Coronary artery (tissue), 2 donors: ENCODE data around the gene LHPP.

Experiments
- DNase-seq: peaks from one replicate; pipeline ENCODE4 v3.0.0-alpha.2; 2017; ENCODE audit warnings: low spot score
- H3K27ac ChIP-seq, 2 donors: fragments of 200-600 bp; sonication (generic); one replicate each; pipeline ENCODE4 v1.5.1; 2016 to 2019
- H3K4me3 ChIP-seq: fragments of 200-600 bp; sonication (generic); 2 replicates; pipeline ENCODE4 v1.5.1; 2016; ENCODE audit warnings: mild to moderate bottlenecking, moderate library complexity
- TF ChIP-seq, protein P1 (sequence below): fragments of 200-600 bp; sonication (generic); IDR thresholded peaks from one replicate; pipeline ENCODE4 v1.5.1; 2019; ENCODE audit warnings: antibody characterized with exemption

Gene LHPP

DNA sequence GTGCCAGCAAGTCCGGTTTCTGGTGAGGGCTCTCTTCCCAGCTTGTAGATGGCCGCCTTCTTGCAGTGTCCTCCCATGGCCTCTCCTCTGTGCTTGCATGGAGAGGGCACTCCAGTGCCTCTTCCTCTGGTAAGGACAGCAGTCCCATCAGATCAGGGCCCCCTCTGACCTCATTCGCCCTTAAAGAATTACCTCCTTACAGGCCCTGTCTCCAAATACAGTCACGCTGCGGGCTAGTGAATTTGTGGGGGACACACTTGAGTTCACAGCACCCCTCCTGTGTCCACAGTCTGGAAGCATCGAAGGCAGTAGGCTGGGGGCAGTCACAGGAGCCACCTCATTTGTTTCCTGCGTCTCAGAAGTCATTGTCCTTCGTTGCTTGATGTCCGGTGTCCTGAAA is 54.6 kb downstream of the LHPP start:
- H3K27ac ChIP-seq: no peak overlapping the region
- no peak for DNase-seq
- TF ChIP-seq, protein P1, sequence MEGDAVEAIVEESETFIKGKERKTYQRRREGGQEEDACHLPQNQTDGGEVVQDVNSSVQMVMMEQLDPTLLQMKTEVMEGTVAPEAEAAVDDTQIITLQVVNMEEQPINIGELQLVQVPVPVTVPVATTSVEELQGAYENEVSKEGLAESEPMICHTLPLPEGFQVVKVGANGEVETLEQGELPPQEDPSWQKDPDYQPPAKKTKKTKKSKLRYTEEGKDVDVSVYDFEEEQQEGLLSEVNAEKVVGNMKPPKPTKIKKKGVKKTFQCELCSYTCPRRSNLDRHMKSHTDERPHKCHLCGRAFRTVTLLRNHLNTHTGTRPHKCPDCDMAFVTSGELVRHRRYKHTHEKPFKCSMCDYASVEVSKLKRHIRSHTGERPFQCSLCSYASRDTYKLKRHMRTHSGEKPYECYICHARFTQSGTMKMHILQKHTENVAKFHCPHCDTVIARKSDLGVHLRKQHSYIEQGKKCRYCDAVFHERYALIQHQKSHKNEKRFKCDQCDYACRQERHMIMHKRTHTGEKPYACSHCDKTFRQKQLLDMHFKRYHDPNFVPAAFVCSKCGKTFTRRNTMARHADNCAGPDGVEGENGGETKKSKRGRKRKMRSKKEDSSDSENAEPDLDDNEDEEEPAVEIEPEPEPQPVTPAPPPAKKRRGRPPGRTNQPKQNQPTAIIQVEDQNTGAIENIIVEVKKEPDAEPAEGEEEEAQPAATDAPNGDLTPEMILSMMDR: no peak

DNA sequence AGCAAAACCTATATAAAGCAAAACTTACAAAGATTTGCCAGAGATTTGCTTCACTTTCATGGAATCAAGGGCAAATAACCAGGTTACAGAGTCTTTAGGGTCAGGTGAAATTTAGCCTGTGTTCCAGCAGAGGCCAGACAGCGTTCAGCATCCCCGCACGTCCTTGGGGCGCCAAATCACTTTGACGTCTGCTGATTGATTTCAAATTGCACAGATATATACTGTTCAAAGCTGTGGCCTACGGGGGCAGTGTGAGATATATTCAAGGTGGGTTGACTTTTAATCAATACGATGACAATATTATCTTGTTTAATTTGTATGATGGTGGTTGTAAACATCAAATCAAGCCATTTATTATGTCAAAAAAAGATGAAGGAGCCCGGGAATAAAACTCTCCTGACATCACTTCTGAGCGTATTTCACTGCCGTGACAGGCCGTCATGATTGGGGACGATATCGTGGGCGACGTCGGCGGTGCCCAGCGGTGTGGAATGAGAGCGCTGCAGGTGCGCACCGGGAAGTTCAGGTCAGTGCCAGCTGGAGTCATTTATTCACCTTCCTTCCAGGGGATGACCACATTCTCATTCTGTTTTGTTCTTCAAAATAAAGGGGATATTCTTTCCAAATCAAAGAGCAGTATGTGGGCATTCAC is 55.2 kb downstream of the LHPP start:
- DNase-seq: no peak

More for the DNA sequence above, 54.6 kb downstream of the LHPP start:
- H3K4me3 ChIP-seq: no peak overlapping the region

DNA sequence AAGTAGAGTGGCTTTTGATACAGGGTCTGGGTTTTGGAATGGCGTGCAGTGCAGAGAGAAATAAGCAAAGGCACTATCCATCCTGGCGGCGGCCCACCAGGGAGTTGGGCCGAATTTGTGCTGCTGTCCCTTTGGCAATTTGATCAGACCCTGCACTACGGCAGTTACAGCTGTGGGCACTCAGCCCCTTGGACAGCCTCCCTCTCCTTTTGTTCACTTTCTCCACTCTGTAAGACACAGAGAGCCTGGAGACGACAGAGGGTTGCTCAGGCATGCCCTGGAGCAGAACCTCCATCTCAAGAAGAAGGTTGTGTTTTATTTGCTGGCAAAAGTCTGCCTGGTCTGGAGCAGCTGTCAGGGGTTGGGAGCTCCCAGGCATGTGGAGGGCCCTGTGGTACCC is 55.8 kb downstream of the LHPP start:
- no peak overlapping the region for H3K4me3 ChIP-seq
- H3K27ac ChIP-seq: no peak overlapping the region
- TF ChIP-seq, protein P1: no peak
- no peak for DNase-seq

More for the DNA sequence above, 55.2 kb downstream of the LHPP start:
- TF ChIP-seq, protein P1: no peak
- H3K27ac ChIP-seq: no peak overlapping the region
- H3K4me3 ChIP-seq: no peak overlapping the region

DNA sequence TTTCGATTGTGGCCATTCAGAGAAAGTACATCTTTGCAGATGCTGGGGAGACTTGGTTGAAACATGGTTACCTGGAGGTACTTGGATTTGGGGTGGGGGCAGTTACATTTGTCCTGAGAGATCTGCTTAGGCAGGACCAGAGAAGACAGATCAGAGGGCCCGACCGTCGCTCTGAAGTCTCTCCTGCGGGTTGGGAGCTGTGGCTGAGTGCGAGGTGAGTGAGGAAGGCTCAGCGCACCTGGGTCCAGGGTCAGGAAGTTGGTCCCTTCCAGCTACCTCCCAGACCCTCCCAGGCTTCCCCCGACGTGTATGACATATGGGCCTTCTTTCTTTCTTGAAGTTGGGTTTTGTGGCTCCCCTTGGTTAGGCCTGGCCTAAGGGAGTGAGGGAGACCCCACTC is 56.3 kb downstream of the LHPP start:
- DNase-seq: no peak
- Histone ChIP-seq H3K27ac (no peak overlapping the region), H3K4me3 (no peak overlapping the region)
- TF ChIP-seq, protein P1: no peak

DNA sequence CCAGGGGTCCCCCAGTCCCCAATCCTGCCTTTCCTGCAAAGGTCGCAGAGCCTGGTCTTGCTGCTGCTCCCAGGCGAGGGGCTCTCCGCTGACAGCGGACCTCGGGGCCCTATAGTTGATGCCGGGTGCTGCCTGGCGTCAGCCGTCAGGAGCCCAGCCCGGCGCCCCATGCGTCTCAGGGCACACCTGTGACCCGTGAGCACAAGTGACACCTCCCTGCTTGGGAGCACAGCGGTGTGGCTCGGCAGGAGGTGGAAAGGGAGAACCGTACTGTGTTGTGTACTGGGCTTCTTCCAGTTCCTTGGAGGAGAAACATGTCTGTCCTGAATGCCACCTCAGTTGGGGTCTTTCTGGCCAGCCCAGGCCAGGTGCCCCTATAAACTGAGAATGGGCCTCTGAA is 56.7 kb downstream of the LHPP start:
- DNase-seq: no peak
- Histone ChIP-seq H3K27ac (no peak overlapping the region), H3K4me3 (no peak overlapping the region)
- TF ChIP-seq, protein P1: no peak

DNA sequence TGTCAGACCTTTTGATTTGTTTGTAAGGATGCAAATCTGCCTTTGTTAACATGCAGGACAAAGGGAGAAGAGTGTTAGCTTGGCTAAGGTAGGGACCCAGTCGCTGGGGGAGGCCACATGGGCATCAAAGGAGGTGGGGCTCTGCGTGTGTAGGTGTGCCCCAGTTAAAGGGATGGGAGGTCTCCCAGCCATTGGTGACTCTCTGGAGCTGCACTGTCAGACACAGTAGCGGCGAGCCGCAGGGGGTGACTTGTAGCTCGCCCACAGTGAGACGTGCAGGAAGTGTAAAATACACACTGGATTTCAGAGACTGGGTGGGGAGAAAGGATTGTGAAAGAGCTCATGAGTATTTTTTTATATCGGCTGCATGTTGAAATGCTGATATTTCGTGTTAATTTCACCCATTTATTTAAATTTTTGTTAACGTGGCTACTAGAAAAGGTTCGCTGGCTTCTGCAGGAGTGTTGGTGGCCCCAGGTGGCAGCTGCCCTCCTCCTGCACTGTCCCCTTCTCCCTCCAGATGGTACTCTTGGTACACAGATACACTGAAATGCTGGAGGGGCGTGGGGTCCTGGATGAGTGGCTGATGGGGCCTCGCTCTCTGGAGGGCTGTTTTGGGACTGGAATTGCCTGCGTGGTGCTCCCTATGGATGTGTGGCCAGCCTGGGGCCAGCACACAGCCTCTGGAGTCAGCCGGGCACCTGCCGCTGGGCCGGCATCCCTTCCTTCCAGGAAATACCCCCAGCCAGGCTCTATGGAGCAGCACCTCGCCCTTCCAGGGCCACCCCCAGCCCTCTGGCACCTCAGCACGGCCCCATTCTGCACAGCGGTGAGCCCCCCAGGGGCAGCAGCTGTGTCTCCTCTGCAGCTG is 59.2 kb downstream of the LHPP start:
- H3K27ac ChIP-seq: no peak overlapping the region
- TF ChIP-seq, protein P1: no peak
- H3K4me3 ChIP-seq: no peak overlapping the region
- DNase-seq: no peak
